Left lung (tissue), 10 donors: ENCODE measurements around the gene C22orf31. TPM values are rescaled to one million over a fixed set of nuclear protein-coding genes. Genes with fewer than 3 reads are reported as not detected.

Experiments
- ATAC-seq: fragments of 200-7000 bp; cut with Tn5 transposase; one replicate; pipeline ENCODE4 v1.9.1; 2020; ENCODE audit warnings: moderate library complexity
- DNase-seq, 4 donors: peaks; one replicate each; pipeline ENCODE4 v3.0.0-alpha.2; 2013 to 2020
- H3K27ac ChIP-seq, 2 donors: fragments of 200-600 bp; sonication (generic) in 1 of 2; one replicate each; pipeline versions ENCODE4 v1.5.0 to v1.8.0; 2020 to 2021
- H3K27me3 ChIP-seq, 2 donors: fragments of 200-600 bp; sonication (generic) in 1 of 2; one replicate each; pipeline versions ENCODE4 v1.5.0 to v1.8.0; 2020 to 2021
- H3K36me3 ChIP-seq, 2 donors: fragments of 200-600 bp; sonication (generic) in 1 of 2; one replicate each; pipeline versions ENCODE4 v1.5.0 to v1.8.0; 2020 to 2021
- H3K4me1 ChIP-seq, 2 donors: fragments of 200-600 bp; one replicate each; pipeline ENCODE4 v1.8.0; 2021
- H3K4me3 ChIP-seq, 2 donors: fragments of 200-600 bp; sonication (generic) in 1 of 2; one replicate each; pipeline versions ENCODE4 v1.5.0 to v1.8.0; 2020 to 2021; ENCODE audit warnings: mild to moderate bottlenecking in 1 of 2
- H3K9me3 ChIP-seq, 2 donors: fragments of 200-600 bp; sonication (generic) in 1 of 2; one replicate each; pipeline versions ENCODE4 v1.5.0 to v1.8.0; 2020 to 2021
- intact Hi-C, 2 donors: fragments of 100-400 bp; cut with DNase I; formaldehyde crosslinking; loops; one replicate each; pipeline versions ENCODE4 v1.11.2 to v1.14.2; 2022
- polyA plus RNA-seq, 6 donors: library from polyadenylated mRNA; unstranded; fragments of 120-200 nt; gene quantifications; one replicate each; pipeline ENCODE4 v1.2.1, GENCODE V29; 2013; ENCODE audit not compliant: insufficient read length in 6 of 6
- total RNA-seq, 2 donors: library from RNA; stranded (reverse); fragmentation: NEBNext Ultra II Directional; extraction: Animal tissue kit (Norgen Biotek cat#: 25700); gene quantifications; one replicate each; pipeline ENCODE4 v1.2.1, GENCODE V29; 2021
- TF ChIP-seq, protein P1 (sequence below), 2 donors: fragments of 200-600 bp; sonication (generic) in 1 of 2; IDR thresholded peaks; one replicate each; pipeline versions ENCODE4 v1.5.0 to v1.8.0; 2021; ENCODE audit warnings: antibody characterized with exemption in 2 of 2
- donor health status: DM: no; HTN: yes; CAD: no.
- donor health status: DM: no; HTN: no; CAD: no.

C22orf31 gene
- total and polyA plus RNA-seq, 8 donors, result 0.29 to 1.6 (median 1.1) TPM; not detected in 1

DNA sequence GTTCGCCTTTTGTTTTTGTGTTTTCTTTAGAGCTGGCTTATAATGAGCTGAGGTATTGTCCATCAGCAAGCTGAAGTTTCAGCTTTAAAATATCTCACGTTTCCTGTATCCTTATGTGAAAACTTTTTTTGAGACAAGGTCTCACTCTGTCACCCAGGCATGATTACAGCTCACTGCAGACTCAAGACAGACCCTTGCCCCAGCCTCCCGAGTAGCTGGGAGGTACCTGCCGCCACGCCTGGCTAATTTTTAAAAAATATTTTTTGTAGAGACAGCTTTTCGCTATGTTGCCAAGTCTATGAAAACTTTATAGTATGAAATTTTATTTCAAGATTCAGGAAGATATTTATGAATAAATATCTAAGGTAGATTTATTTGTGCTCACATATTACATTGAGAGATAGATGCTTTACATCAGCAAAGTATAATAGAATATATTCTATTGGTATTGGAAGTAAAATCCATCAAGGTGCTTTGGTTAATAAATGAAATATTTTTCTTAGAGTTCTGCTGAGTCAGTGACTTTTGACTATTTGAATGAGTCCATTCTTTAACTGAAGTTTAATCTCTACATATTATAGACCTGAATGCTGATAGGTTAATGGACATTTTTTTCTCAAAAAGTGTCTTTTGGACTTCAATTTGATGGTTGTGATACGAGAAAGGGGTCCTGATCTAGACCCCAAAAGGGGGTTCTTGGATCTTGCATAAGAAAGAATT is 21.4 kb upstream of the C22orf31 start:
- H3K27me3 ChIP-seq, result no peaks in the 10 kb centered on the region
- H3K27ac ChIP-seq, result peak overlapping the region in 1 of 2 donors; percentile 86
- ATAC-seq, result no peak
- DNase-seq, result no peak
- TF ChIP-seq, protein P1, sequence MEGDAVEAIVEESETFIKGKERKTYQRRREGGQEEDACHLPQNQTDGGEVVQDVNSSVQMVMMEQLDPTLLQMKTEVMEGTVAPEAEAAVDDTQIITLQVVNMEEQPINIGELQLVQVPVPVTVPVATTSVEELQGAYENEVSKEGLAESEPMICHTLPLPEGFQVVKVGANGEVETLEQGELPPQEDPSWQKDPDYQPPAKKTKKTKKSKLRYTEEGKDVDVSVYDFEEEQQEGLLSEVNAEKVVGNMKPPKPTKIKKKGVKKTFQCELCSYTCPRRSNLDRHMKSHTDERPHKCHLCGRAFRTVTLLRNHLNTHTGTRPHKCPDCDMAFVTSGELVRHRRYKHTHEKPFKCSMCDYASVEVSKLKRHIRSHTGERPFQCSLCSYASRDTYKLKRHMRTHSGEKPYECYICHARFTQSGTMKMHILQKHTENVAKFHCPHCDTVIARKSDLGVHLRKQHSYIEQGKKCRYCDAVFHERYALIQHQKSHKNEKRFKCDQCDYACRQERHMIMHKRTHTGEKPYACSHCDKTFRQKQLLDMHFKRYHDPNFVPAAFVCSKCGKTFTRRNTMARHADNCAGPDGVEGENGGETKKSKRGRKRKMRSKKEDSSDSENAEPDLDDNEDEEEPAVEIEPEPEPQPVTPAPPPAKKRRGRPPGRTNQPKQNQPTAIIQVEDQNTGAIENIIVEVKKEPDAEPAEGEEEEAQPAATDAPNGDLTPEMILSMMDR (IDR thresholded peaks at IDR 0.05), result no peak
- intact Hi-C loops, result no loop called here
- no peak overlapping the region for H3K4me3 ChIP-seq
- no peaks in the 10 kb centered on the region for H3K9me3 ChIP-seq
- no peaks in the 10 kb centered on the region for H3K36me3 ChIP-seq
- H3K4me1 ChIP-seq, result peaks cover 3 to 45% of the 10 kb centered on the region in 2 donors

GRCh38 chr22:29081517-29082236 is 20.0 kb upstream of the C22orf31 start:
- ATAC-seq (peak; percentile 28), DNase-seq (peak in 2 of 4 donors; percentile 81 to 86)
- TF ChIP-seq, protein P1 (IDR thresholded peaks at IDR 0.05), result no peak
- peaks cover 3 to 45% of the 10 kb centered on the region in 2 donors for H3K4me1 ChIP-seq
- no peaks in the 10 kb centered on the region for H3K27me3 ChIP-seq
- H3K9me3 ChIP-seq, result no peaks in the 10 kb centered on the region
- H3K36me3 ChIP-seq, result no peaks in the 10 kb centered on the region
- peak overlapping the region in 1 of 2 donors; percentile 48 for H3K27ac ChIP-seq
- H3K4me3 ChIP-seq, result no peak overlapping the region
- intact Hi-C loops, result no loop called here

DNA sequence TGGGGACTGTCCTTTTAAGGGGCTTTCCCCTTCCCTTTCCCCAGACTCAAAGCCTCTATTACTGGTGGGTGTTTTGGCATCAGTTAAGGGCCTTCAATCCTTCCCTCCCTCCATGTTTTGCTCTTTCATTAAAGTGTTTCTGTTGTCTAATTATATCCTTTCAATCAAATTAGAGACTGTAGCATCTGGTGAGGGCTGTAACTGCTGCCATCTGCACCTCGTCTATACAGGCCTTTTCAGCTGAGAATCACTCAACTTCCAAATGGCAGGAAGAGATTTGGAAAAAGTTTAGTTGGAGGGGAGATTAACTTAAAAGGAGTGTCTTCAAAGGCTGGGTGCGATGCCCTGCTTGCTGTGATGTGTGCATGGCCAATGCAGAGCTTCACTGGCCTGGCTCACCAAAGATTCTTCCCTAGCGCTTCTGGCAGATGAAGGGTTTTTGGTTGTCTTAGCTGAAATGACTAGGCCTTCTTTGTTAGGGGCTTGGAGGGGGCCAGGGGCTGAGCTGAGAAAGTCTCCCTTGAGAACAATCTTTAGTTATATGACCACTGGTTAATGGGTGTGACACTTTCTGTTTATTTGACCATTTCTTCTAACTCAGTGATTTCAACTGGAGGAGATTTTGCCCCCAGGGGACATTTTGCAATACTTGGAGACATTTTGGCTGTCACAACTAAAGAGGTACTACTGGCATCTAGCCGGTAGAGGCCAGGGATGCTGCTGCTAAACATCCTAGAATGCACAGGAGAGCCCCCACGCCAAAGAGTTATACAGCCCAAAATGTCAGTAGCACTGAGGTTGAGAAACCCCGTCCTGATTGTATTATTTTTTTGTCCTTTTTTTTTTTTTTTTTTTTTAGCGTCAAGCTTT is 18.7 kb upstream of the C22orf31 start:
- TF ChIP-seq, protein P1 (IDR thresholded peaks at IDR 0.05), result no peak
- Histone ChIP-seq H3K4me3 (no peak overlapping the region), H3K27ac (peak overlapping the region; percentile 7 to 8), H3K9me3 (no peaks in the 10 kb centered on the region), H3K36me3 (no peaks in the 10 kb centered on the region), H3K27me3 (peaks cover 0 to 1% of the 10 kb centered on the region in 2 donors), H3K4me1 (peaks cover 3 to 37% of the 10 kb centered on the region in 2 donors)
- no peak for DNase-seq
- intact Hi-C loops, result no loop called here
- no peak for ATAC-seq

- Histone ChIP-seq H3K4me3 (no peak overlapping the region), H3K4me1 (peaks cover 3 to 36% of the 10 kb centered on the region in 2 donors), H3K27me3 (peaks cover 0 to 11% of the 10 kb centered on the region in 2 donors), H3K36me3 (no peaks in the 10 kb centered on the region), H3K27ac (peak overlapping the region; percentile 3 to 7), H3K9me3 (no peaks in the 10 kb centered on the region)
- intact Hi-C loops, result no loop called here
- TF ChIP-seq, protein P1 (IDR thresholded peaks at IDR 0.05), result no peak
- ATAC-seq (no peak), DNase-seq (no peak)
Observed at GRCh38 chr22:29079218-29079901, 17.7 kb upstream of the C22orf31 start.
